GM23338 (cell line): Measurements from ENCODE around the gene HIVEP3.

Source experiments
- CREB1 ChIP-seq: fragments of 250-450 bp; sonication (Bioruptor Pico); IDR thresholded peaks from 2 replicates; pipeline ENCODE4 v1.5.0; 2020; ENCODE audit warnings: low read depth, mild to moderate bottlenecking, moderate library complexity
- CTCF ChIP-seq, 2 experiments: fragments of 200-600 bp in 1 of 2; sonication (generic) in 1 of 2; conservative IDR thresholded peaks; 2 replicates each; pipeline versions ENCODE4 v1.5.1 to v1.6.1; 2016 to 2017; ENCODE audit warnings: antibody characterized with exemption in 2 of 2, low read depth in 2 of 2, mild to moderate bottlenecking in 2 of 2, moderate library complexity in 1 of 2
- EZH2 ChIP-seq: fragments of 200-600 bp; sonication (generic); IDR thresholded peaks from one replicate; pipeline ENCODE4 v1.8.0; 2017; ENCODE audit warnings: antibody characterized with exemption, mild to moderate bottlenecking, low read depth; ENCODE audit not compliant: unreplicated experiment
- EZH2phosphoT487 ChIP-seq: fragments of 200-600 bp; sonication (generic); IDR thresholded peaks from one replicate; pipeline ENCODE4 v1.8.1; 2018; ENCODE audit warnings: antibody characterized with exemption; ENCODE audit not compliant: unreplicated experiment
- JUNB ChIP-seq: IDR thresholded peaks from one replicate; pipeline ENCODE4 v1.6.1; 2016; ENCODE audit warnings: antibody characterized with exemption; ENCODE audit not compliant: unreplicated experiment
- NANOG ChIP-seq: IDR thresholded peaks from 2 replicates; pipeline ENCODE4 v1.6.1; 2016; ENCODE audit warnings: antibody characterized with exemption, borderline replicate concordance
- POLR2AphosphoS5 ChIP-seq: IDR thresholded peaks from 2 replicates; pipeline ENCODE4 v1.6.1; 2016; ENCODE audit warnings: antibody characterized with exemption, low read depth
- REST ChIP-seq: IDR thresholded peaks from one replicate; pipeline ENCODE4 v1.6.1; 2018; ENCODE audit warnings: antibody characterized with exemption; ENCODE audit not compliant: unreplicated experiment
- STAT1 ChIP-seq: IDR thresholded peaks from one replicate; pipeline ENCODE4 v1.6.1; 2016; ENCODE audit warnings: antibody characterized with exemption; ENCODE audit not compliant: unreplicated experiment
- ZNF114 ChIP-seq: fragments of 250-450 bp; sonication (Bioruptor Pico); IDR thresholded peaks from 2 replicates; pipeline ENCODE4 v1.5.0; 2020; ENCODE audit warnings: mild to moderate bottlenecking, moderate library complexity
- ZNF331 ChIP-seq: fragments of 250-450 bp; sonication (Bioruptor Pico); IDR thresholded peaks from 2 replicates; pipeline ENCODE4 v1.5.0; 2020; ENCODE audit warnings: low read depth, mild to moderate bottlenecking, moderate library complexity
- TF ChIP-seq, protein P1 (sequence below): fragments of 250-450 bp; sonication (Bioruptor Pico); IDR thresholded peaks from 2 replicates; pipeline ENCODE4 v1.5.0; 2020; ENCODE audit warnings: mild to moderate bottlenecking, moderate library complexity
- TF ChIP-seq, protein P2 (sequence below): IDR thresholded peaks from 2 replicates; pipeline ENCODE4 v1.6.1; 2016; ENCODE audit warnings: antibody characterized with exemption

DNA sequence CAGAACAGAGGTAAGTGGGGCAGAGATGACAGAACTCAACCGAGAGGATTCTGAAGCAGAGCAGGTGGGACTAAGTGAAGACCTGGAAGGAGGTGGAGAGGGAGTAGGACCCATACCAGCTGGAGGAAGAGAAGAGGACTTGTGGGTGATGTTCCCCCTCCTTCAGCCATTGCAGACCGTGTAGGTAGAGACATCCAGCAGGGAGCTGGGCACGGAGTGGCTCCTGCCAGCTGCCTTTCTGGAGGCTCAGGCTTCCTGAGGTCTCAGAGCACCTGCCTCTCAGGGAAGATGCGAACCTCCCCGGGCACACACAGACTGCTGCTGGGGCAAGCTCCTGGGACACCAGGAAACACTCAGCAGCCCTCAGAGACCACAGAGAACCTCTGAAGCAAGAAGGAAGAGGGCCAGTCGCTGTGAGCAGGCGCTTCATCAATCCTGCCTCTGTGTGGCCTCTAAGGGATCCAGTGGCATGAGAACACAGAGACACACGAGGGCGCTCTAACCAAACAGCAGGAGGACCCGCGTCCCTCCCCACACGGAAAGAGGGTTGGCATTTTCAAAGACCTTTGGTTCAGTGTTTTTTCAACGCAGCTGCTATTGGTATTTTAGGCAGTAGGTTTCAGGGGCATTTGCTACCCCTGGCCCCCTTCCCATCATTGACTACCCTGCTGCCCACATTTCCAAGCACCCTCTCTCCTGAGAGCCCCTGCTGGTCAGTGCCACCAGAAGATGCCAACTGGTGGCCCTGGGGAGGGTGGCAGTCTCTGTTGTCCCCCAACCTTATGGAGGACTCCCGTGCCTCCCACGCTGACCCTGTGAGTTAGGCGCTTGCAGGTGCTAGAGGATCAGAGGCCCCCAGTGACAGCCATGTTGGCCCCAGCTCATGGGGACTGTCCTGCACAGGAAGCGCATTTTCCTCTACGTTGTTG is 344.7 kb downstream of the HIVEP3 start:
- no peak for TF ChIP-seq REST
- peak; percentile 89 to 99 for TF ChIP-seq CTCF (conservative IDR thresholded peaks at IDR 0.05; ENCODE audit: low read depth in 2 of 2)
- TF ChIP-seq POLR2AphosphoS5: no peak
- TF ChIP-seq CREB1 (CRISPR knock-in tag): no peak
- TF ChIP-seq ZNF331 (CRISPR knock-in tag): no peak
- no peak for TF ChIP-seq EZH2
- TF ChIP-seq, protein P1, sequence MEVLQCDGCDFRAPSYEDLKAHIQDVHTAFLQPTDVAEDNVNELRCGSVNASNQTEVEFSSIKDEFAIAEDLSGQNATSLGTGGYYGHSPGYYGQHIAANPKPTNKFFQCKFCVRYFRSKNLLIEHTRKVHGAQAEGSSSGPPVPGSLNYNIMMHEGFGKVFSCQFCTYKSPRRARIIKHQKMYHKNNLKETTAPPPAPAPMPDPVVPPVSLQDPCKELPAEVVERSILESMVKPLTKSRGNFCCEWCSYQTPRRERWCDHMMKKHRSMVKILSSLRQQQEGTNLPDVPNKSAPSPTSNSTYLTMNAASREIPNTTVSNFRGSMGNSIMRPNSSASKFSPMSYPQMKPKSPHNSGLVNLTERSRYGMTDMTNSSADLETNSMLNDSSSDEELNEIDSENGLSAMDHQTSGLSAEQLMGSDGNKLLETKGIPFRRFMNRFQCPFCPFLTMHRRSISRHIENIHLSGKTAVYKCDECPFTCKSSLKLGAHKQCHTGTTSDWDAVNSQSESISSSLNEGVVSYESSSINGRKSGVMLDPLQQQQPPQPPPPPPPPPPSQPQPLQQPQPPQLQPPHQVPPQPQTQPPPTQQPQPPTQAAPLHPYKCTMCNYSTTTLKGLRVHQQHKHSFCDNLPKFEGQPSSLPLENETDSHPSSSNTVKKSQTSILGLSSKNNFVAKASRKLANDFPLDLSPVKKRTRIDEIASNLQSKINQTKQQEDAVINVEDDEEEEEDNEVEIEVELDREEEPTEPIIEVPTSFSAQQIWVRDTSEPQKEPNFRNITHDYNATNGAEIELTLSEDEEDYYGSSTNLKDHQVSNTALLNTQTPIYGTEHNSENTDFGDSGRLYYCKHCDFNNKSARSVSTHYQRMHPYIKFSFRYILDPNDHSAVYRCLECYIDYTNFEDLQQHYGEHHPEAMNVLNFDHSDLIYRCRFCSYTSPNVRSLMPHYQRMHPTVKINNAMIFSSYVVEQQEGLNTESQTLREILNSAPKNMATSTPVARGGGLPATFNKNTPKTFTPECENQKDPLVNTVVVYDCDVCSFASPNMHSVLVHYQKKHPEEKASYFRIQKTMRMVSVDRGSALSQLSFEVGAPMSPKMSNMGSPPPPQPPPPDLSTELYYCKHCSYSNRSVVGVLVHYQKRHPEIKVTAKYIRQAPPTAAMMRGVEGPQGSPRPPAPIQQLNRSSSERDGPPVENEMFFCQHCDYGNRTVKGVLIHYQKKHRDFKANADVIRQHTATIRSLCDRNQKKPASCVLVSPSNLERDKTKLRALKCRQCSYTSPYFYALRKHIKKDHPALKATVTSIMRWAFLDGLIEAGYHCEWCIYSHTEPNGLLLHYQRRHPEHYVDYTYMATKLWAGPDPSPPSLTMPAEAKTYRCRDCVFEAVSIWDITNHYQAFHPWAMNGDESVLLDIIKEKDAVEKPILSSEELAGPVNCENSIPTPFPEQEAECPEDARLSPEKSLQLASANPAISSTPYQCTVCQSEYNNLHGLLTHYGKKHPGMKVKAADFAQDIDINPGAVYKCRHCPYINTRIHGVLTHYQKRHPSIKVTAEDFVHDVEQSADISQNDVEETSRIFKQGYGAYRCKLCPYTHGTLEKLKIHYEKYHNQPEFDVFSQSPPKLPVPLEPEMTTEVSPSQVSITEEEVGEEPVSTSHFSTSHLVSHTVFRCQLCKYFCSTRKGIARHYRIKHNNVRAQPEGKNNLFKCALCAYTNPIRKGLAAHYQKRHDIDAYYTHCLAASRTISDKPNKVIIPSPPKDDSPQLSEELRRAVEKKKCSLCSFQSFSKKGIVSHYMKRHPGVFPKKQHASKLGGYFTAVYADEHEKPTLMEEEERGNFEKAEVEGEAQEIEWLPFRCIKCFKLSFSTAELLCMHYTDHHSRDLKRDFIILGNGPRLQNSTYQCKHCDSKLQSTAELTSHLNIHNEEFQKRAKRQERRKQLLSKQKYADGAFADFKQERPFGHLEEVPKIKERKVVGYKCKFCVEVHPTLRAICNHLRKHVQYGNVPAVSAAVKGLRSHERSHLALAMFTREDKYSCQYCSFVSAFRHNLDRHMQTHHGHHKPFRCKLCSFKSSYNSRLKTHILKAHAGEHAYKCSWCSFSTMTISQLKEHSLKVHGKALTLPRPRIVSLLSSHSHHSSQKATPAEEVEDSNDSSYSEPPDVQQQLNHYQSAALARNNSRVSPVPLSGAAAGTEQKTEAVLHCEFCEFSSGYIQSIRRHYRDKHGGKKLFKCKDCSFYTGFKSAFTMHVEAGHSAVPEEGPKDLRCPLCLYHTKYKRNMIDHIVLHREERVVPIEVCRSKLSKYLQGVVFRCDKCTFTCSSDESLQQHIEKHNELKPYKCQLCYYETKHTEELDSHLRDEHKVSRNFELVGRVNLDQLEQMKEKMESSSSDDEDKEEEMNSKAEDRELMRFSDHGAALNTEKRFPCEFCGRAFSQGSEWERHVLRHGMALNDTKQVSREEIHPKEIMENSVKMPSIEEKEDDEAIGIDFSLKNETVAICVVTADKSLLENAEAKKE: no peak
- no peak for TF ChIP-seq STAT1
- no peak for TF ChIP-seq EZH2phosphoT487
- no peak for TF ChIP-seq JUNB
- TF ChIP-seq, protein P2, sequence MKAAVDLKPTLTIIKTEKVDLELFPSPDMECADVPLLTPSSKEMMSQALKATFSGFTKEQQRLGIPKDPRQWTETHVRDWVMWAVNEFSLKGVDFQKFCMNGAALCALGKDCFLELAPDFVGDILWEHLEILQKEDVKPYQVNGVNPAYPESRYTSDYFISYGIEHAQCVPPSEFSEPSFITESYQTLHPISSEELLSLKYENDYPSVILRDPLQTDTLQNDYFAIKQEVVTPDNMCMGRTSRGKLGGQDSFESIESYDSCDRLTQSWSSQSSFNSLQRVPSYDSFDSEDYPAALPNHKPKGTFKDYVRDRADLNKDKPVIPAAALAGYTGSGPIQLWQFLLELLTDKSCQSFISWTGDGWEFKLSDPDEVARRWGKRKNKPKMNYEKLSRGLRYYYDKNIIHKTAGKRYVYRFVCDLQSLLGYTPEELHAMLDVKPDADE: no peak
- no peak for TF ChIP-seq ZNF114 (CRISPR knock-in tag)
- TF ChIP-seq NANOG: no peak
